ENCODE measurements around the gene POGZ. TPM values are rescaled to one million over a fixed set of nuclear protein-coding genes. Genes with fewer than 3 reads are reported as not detected.

Gene POGZ
- total RNA-seq, 1 experiment from 2014 or later = 80.6 TPM

DNA sequence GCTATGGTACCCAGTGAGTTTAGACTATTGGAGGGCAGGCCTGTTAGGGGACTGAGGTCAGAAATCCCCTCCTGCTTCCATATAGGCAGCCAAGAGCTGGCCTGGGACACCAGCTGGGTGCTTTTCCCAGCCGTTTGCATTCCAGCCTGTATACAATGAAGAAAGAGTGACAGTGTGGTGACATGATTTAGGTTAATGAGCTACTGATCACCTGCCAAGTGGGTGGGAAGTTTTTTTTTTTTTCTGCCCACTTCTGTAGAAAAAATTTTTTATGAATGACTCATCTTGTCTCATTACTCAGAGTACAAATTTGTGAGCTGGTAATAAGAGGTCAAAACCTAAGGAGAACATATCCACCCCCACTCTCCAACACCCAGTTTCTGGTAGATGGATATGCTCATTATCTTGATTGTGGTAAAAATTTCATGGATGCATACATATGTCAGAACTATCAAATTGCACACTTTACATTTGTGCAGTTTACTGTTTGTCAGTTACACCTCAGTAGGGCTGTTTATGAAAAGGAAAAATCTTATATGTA lies 35.5 kb upstream of the POGZ start:
- H4K20me1 ChIP-seq (ENCODE audit: insufficient read depth) = no peaks in the 10 kb centered on the region
- H3K4me2 ChIP-seq (ENCODE audit: low read length) = peak overlapping the region; percentile 58
- CTCF ChIA-PET = interaction anchor here (0.8 to 1.8 kb wide), 2 partner anchors 9 to 50 kb away, joined by 3 to 7 read pairs; no protein-coding TSS in a partner anchor
- no peak overlapping the region for H2AFZ ChIP-seq (ENCODE audit: low read depth, low read length, poor library complexity, severe bottlenecking)
- no peaks in the 10 kb centered on the region for H3K27me3 ChIP-seq (ENCODE audit: insufficient read depth, low read length)
- H3K36me3 ChIP-seq (ENCODE audit: control insufficient read depth in 1 of 2, insufficient read depth in 2 of 2, low read length in 2 of 2) = no peaks in the 10 kb centered on the region
- RAD21 ChIA-PET (ENCODE audit: low non-redundant PET in 1 of 2, low total read pairs in 2 of 2, uncharacterized antibody in 2 of 2, unreplicated experiment in 2 of 2) = interaction anchor here (0.5 to 0.7 kb wide), 2 partner anchors 33 to 341 kb away, joined by 3 to 4 read pairs; no protein-coding TSS in a partner anchor
- ATAC-seq = peak; percentile 86
- H3K9me2 ChIP-seq (ENCODE audit: insufficient read depth) = no peaks in the 10 kb centered on the region
- H3K9ac ChIP-seq (ENCODE audit: low read length) = peak overlapping the region; percentile 15; the same call in 1 of the 2 replicates
- H3K4me3 ChIP-seq (replicated peaks in 1 of 2; ENCODE audit: low read depth in 1 of 2, low read length in 2 of 2) = no peak overlapping the region
- no TSS peak for BruUV-seq (replicated peaks)
- POLR2A ChIA-PET = interaction anchor here (0.7 to 2.4 kb wide), 7 partner anchors 9 to 45 kb away, joined by 3 to 10 read pairs (median 4); partner anchors contain the start of gene CGN
- peak; percentile 83 for DNase-seq (ENCODE audit: low read depth, low spot score)
- intact Hi-C loops (cut with micrococcal nuclease) = no loop called here
- no peaks in the 10 kb centered on the region for H3K79me2 ChIP-seq (ENCODE audit: insufficient read depth, low read length)
- no peaks in the 10 kb centered on the region for H3K9me3 ChIP-seq (ENCODE audit: control insufficient read depth in 1 of 2, insufficient read depth in 1 of 2, low read depth in 1 of 2, low read length in 2 of 2)
- H3K4me1 ChIP-seq (ENCODE audit: control insufficient read depth in 1 of 2, insufficient read depth in 2 of 2, low read length in 2 of 2) = peaks cover 27 to 33% of the 10 kb centered on the region in 2 experiments
- no peak overlapping the region for H3K27ac ChIP-seq (ENCODE audit: low read depth, low read length)
- TF ChIP-seq JUND (IDR thresholded peaks at IDR 0.05) = peak; percentile 96
- peak; percentile 68 for TF ChIP-seq EGR1 (IDR thresholded peaks at IDR 0.05; ENCODE audit: low read depth)
- TF ChIP-seq SIN3A (IDR thresholded peaks at IDR 0.05; ENCODE audit: low read depth) = peak; percentile 86
- TF ChIP-seq, protein P1, sequence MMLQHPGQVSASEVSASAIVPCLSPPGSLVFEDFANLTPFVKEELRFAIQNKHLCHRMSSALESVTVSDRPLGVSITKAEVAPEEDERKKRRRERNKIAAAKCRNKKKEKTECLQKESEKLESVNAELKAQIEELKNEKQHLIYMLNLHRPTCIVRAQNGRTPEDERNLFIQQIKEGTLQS (IDR thresholded peaks at IDR 0.05) = no peak
- no peak for TF ChIP-seq EZH2phosphoT487 (IDR thresholded peaks at IDR 0.05; ENCODE audit: borderline replicate concordance)
- TF ChIP-seq, protein P2, sequence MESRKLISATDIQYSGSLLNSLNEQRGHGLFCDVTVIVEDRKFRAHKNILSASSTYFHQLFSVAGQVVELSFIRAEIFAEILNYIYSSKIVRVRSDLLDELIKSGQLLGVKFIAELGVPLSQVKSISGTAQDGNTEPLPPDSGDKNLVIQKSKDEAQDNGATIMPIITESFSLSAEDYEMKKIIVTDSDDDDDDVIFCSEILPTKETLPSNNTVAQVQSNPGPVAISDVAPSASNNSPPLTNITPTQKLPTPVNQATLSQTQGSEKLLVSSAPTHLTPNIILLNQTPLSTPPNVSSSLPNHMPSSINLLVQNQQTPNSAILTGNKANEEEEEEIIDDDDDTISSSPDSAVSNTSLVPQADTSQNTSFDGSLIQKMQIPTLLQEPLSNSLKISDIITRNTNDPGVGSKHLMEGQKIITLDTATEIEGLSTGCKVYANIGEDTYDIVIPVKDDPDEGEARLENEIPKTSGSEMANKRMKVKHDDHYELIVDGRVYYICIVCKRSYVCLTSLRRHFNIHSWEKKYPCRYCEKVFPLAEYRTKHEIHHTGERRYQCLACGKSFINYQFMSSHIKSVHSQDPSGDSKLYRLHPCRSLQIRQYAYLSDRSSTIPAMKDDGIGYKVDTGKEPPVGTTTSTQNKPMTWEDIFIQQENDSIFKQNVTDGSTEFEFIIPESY (IDR thresholded peaks at IDR 0.05; ENCODE audit: extremely low read depth, insufficient replicate concordance, low read length) = peak; percentile 66
- TF ChIP-seq, protein P3, sequence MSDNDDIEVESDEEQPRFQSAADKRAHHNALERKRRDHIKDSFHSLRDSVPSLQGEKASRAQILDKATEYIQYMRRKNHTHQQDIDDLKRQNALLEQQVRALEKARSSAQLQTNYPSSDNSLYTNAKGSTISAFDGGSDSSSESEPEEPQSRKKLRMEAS (IDR thresholded peaks at IDR 0.05) = no peak
- TF ChIP-seq RAD21 (IDR thresholded peaks at IDR 0.05; ENCODE audit: low read depth) = no peak; the same call in 1 of the 2 replicates
- TF ChIP-seq, protein P4, sequence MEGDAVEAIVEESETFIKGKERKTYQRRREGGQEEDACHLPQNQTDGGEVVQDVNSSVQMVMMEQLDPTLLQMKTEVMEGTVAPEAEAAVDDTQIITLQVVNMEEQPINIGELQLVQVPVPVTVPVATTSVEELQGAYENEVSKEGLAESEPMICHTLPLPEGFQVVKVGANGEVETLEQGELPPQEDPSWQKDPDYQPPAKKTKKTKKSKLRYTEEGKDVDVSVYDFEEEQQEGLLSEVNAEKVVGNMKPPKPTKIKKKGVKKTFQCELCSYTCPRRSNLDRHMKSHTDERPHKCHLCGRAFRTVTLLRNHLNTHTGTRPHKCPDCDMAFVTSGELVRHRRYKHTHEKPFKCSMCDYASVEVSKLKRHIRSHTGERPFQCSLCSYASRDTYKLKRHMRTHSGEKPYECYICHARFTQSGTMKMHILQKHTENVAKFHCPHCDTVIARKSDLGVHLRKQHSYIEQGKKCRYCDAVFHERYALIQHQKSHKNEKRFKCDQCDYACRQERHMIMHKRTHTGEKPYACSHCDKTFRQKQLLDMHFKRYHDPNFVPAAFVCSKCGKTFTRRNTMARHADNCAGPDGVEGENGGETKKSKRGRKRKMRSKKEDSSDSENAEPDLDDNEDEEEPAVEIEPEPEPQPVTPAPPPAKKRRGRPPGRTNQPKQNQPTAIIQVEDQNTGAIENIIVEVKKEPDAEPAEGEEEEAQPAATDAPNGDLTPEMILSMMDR (IDR thresholded peaks at IDR 0.05 in 2 of 3, conservative IDR thresholded peaks at IDR 0.05 in 1 of 3; ENCODE audit: borderline replicate concordance in 1 of 3, insufficient read depth in 1 of 3, low read depth in 2 of 3, low read length in 2 of 3) = no peak
- TF ChIP-seq, protein P5, sequence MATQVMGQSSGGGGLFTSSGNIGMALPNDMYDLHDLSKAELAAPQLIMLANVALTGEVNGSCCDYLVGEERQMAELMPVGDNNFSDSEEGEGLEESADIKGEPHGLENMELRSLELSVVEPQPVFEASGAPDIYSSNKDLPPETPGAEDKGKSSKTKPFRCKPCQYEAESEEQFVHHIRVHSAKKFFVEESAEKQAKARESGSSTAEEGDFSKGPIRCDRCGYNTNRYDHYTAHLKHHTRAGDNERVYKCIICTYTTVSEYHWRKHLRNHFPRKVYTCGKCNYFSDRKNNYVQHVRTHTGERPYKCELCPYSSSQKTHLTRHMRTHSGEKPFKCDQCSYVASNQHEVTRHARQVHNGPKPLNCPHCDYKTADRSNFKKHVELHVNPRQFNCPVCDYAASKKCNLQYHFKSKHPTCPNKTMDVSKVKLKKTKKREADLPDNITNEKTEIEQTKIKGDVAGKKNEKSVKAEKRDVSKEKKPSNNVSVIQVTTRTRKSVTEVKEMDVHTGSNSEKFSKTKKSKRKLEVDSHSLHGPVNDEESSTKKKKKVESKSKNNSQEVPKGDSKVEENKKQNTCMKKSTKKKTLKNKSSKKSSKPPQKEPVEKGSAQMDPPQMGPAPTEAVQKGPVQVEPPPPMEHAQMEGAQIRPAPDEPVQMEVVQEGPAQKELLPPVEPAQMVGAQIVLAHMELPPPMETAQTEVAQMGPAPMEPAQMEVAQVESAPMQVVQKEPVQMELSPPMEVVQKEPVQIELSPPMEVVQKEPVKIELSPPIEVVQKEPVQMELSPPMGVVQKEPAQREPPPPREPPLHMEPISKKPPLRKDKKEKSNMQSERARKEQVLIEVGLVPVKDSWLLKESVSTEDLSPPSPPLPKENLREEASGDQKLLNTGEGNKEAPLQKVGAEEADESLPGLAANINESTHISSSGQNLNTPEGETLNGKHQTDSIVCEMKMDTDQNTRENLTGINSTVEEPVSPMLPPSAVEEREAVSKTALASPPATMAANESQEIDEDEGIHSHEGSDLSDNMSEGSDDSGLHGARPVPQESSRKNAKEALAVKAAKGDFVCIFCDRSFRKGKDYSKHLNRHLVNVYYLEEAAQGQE (IDR thresholded peaks at IDR 0.05; ENCODE audit: low read depth) = no peak
- no peak for TF ChIP-seq EZH2 (IDR thresholded peaks at IDR 0.05)
- peak; percentile 86 for TF ChIP-seq TCF7L2 (IDR thresholded peaks at IDR 0.05; ENCODE audit: borderline replicate concordance, extremely low read depth, insufficient read depth, insufficient read length)
- TF ChIP-seq ZFX (IDR thresholded peaks at IDR 0.05) = no peak
- TF ChIP-seq SP1 (IDR thresholded peaks at IDR 0.05; ENCODE audit: low read depth) = peak; percentile 89
- TF ChIP-seq ELF1 (IDR thresholded peaks at IDR 0.05; ENCODE audit: borderline replicate concordance, low read depth) = no peak
- TF ChIP-seq SRF (IDR thresholded peaks at IDR 0.05; ENCODE audit: low read depth) = no peak
- no peak for TF ChIP-seq POLR2A (IDR thresholded peaks at IDR 0.05; ENCODE audit: borderline replicate concordance, extremely low read depth, insufficient read depth, insufficient read length)
- TF ChIP-seq CEBPB (IDR thresholded peaks at IDR 0.05; ENCODE audit: low read depth) = peak; percentile 80
- peak; percentile 58; the same call in 1 of the 2 replicates for TF ChIP-seq POLR2AphosphoS5 (IDR thresholded peaks at IDR 0.05; ENCODE audit: low read depth, low read length)
- TF ChIP-seq ZNF274 (IDR thresholded peaks at IDR 0.05; ENCODE audit: low read depth, low read length) = no peak

Data from HCT116 (cell line).